Glutamatergic neuron (in vitro differentiated cells): ENCODE results near the gene CAVIN4. TPM values are rescaled to one million over a fixed set of nuclear protein-coding genes. Genes with fewer than 3 reads are reported as not detected.
A peak's percentile ranks its signal among the peaks of the same experiment; 100 is the strongest.

Source experiments
- DNase-seq: peaks from one replicate; pipeline ENCODE4 v3.0.0; 2022
- H3K27ac Mint-ChIP-seq: one replicate; pipeline ENCODE4 v1.8.0; 2020; ENCODE audit warnings: mild to moderate bottlenecking, mixed read lengths, inconsistent platforms; ENCODE audit not compliant: unreplicated experiment
- H3K27me3 Mint-ChIP-seq: one replicate; pipeline ENCODE4 v1.8.0; 2020; ENCODE audit warnings: mild to moderate bottlenecking, moderate library complexity, mixed read lengths, inconsistent platforms; ENCODE audit not compliant: unreplicated experiment
- H3K36me3 Mint-ChIP-seq: one replicate; pipeline ENCODE4 v1.8.0; 2020; ENCODE audit warnings: mild to moderate bottlenecking, mixed read lengths, inconsistent platforms; ENCODE audit not compliant: unreplicated experiment
- H3K4me1 Mint-ChIP-seq: one replicate; pipeline ENCODE4 v1.8.0; 2020; ENCODE audit warnings: mild to moderate bottlenecking, low read depth, mixed read lengths, inconsistent platforms; ENCODE audit not compliant: unreplicated experiment
- H3K4me3 Mint-ChIP-seq: one replicate; pipeline ENCODE4 v1.8.0; 2020; ENCODE audit warnings: mild to moderate bottlenecking, mixed read lengths, inconsistent platforms; ENCODE audit not compliant: unreplicated experiment
- H3K9me3 Mint-ChIP-seq: one replicate; pipeline ENCODE4 v1.8.0; 2020; ENCODE audit warnings: mild to moderate bottlenecking, moderate library complexity, mixed read lengths, inconsistent platforms; ENCODE audit not compliant: unreplicated experiment
- total RNA-seq: library from RNA; stranded (reverse); fragmentation: NEBNext Ultra II Directional; extraction: Animal tissue kit (Norgen Biotek cat#: 25700); gene quantifications from one replicate; pipeline ENCODE4 v1.2.1, GENCODE V29; 2021; ENCODE audit not compliant: unreplicated experiment
- TF ChIP-seq, protein P1 (sequence below): fragments of 200-600 bp; sonication (generic); IDR thresholded peaks from one replicate; pipeline ENCODE4 v1.5.0; 2021; ENCODE audit not compliant: partially characterized antibody, unreplicated experiment

Gene CAVIN4
- total RNA-seq, 1 donor from 2014 or later = 32.9 TPM

DNA sequence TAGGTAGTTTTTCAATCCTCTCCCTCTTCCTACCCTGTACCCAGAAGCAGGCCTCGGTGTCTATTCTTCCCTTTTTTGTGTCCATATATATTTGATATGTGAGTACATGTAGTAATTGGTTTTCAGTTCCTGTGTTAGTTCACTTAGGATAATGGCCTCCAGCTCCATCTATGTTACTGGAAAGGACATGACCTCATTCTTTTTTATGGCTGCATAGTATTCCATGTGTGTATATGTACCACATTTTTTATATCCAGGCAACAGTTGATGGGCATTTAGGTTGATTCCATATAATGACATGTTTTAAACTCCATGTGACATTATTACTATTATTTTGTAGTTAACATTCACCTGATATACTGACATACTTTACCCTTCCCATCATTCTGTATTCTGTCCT lies 49.1 kb downstream of the CAVIN4 start:
- TF ChIP-seq, protein P1, sequence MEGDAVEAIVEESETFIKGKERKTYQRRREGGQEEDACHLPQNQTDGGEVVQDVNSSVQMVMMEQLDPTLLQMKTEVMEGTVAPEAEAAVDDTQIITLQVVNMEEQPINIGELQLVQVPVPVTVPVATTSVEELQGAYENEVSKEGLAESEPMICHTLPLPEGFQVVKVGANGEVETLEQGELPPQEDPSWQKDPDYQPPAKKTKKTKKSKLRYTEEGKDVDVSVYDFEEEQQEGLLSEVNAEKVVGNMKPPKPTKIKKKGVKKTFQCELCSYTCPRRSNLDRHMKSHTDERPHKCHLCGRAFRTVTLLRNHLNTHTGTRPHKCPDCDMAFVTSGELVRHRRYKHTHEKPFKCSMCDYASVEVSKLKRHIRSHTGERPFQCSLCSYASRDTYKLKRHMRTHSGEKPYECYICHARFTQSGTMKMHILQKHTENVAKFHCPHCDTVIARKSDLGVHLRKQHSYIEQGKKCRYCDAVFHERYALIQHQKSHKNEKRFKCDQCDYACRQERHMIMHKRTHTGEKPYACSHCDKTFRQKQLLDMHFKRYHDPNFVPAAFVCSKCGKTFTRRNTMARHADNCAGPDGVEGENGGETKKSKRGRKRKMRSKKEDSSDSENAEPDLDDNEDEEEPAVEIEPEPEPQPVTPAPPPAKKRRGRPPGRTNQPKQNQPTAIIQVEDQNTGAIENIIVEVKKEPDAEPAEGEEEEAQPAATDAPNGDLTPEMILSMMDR = no peak
- peaks cover 5% of the 10 kb centered on the region for H3K36me3 Mint-ChIP-seq
- DNase-seq = no peak
- H3K27ac Mint-ChIP-seq = no peak overlapping the region
- no peak overlapping the region for H3K4me3 Mint-ChIP-seq
- no peaks in the 10 kb centered on the region for H3K9me3 Mint-ChIP-seq
- H3K4me1 Mint-ChIP-seq = no peaks in the 10 kb centered on the region
- H3K27me3 Mint-ChIP-seq = no peaks in the 10 kb centered on the region

GRCh38 chr9:100637787-100638186 lies 59.9 kb downstream of the CAVIN4 start:
- Mint-ChIP-seq H3K4me1 (peaks cover 10% of the 10 kb centered on the region), H3K4me3 (no peak overlapping the region), H3K36me3 (no peaks in the 10 kb centered on the region), H3K27me3 (peaks cover under 1% of the 10 kb centered on the region), H3K27ac (no peak overlapping the region), H3K9me3 (no peaks in the 10 kb centered on the region)
- peak; percentile 19 for DNase-seq
- TF ChIP-seq, protein P1 = no peak

Other genes with a start within 250 kb of the CAVIN4 start
- 18.4 TPM for gene TEX10, start 225.1 kb upstream of the CAVIN4 start, total RNA-seq
- 49.3 TPM for gene MSANTD3, start 150.9 kb upstream of the CAVIN4 start, total RNA-seq
- gene TMEFF1, start 104.9 kb upstream of the CAVIN4 start, total RNA-seq = 171 TPM